Fibroblast of lung (primary cell): ENCODE results near the gene CD86. TPM values are rescaled to one million over a fixed set of nuclear protein-coding genes. Genes with fewer than 3 reads are reported as not detected.

Experiments used
- DNase-seq, 2 donors: peaks; one replicate each; pipeline versions ENCODE4 v3.0.0 to v3.0.0-alpha.2; 2010; ENCODE audit warnings: low read depth in 2 of 2
- H2AFZ ChIP-seq: 2 replicates; pipeline ENCODE4 v1.5.1; 2012; ENCODE audit warnings: low read length, control low read depth, inconsistent platforms
- H3K27ac ChIP-seq: 2 replicates; pipeline ENCODE4 v1.5.1; 2011; ENCODE audit warnings: low read length, control low read depth; ENCODE audit not compliant: insufficient read depth
- H3K27me3 ChIP-seq: 2 replicates; pipeline ENCODE4 v1.5.1; 2011; ENCODE audit warnings: mild to moderate bottlenecking, low read length; ENCODE audit not compliant: control insufficient read depth, insufficient read depth
- H3K36me3 ChIP-seq: 2 replicates; pipeline ENCODE4 v1.5.1; 2011; ENCODE audit warnings: low read length; ENCODE audit not compliant: control insufficient read depth, insufficient read depth
- H3K4me1 ChIP-seq: 2 replicates; pipeline ENCODE4 v1.5.1; 2011; ENCODE audit warnings: low read length; ENCODE audit not compliant: control insufficient read depth, insufficient read depth; ENCODE audit errors: extremely low read depth
- H3K4me2 ChIP-seq: 2 replicates; pipeline ENCODE4 v1.5.1; 2011; ENCODE audit warnings: low read length, control low read depth; ENCODE audit not compliant: insufficient read depth; ENCODE audit errors: extremely low read depth
- H3K4me3 ChIP-seq, 4 experiments: fragments of 200-600 bp in 1 of 4; sonication (generic) in 1 of 4; replicated peaks in 1 of 4; 2 replicates each; pipeline ENCODE4 v1.5.1; 2011 to 2016; ENCODE audit warnings: low read length in 4 of 4, low read depth in 3 of 4, mild to moderate bottlenecking in 3 of 4, control low read depth in 2 of 4, inconsistent platforms in 1 of 4, mixed read lengths in 1 of 4; ENCODE audit not compliant: insufficient read depth in 1 of 4; ENCODE audit errors: control extremely low read depth in 1 of 4
- H3K79me2 ChIP-seq: 2 replicates; pipeline ENCODE4 v1.5.1; 2012; ENCODE audit warnings: mild to moderate bottlenecking, low read length, inconsistent platforms; ENCODE audit not compliant: control insufficient read depth, insufficient read depth
- H3K9ac ChIP-seq: 2 replicates; pipeline ENCODE4 v1.5.1; 2011; ENCODE audit warnings: mild to moderate bottlenecking, low read length, control low read depth; ENCODE audit not compliant: insufficient read depth
- H3K9me3 ChIP-seq: 2 replicates; pipeline ENCODE4 v1.5.1; 2012; ENCODE audit warnings: low read depth, low read length; ENCODE audit not compliant: control insufficient read depth, insufficient read depth
- H4K20me1 ChIP-seq: 2 replicates; pipeline ENCODE4 v1.5.1; 2011; ENCODE audit warnings: low read length; ENCODE audit not compliant: control insufficient read depth, insufficient read depth; ENCODE audit errors: extremely low read depth
- EZH2 ChIP-seq: IDR thresholded peaks from 2 replicates; pipeline ENCODE4 v1.5.1; 2012; ENCODE audit warnings: low read length, control low read depth, mild to moderate bottlenecking; ENCODE audit errors: missing control alignments
- polyA plus RNA-seq, 2 donors: library from polyadenylated mRNA; depleted of rRNA in 1 of 2; stranded (reverse) in 1 of 2; unstranded in 1 of 2; fragments of >200 nt; gene quantifications; 2 replicates each; pipeline ENCODE4 v1.2.1, GENCODE V29; 2011 to 2012; ENCODE audit warnings: missing spikeins in 1 of 2
- total RNA-seq: library from RNA; depleted of rRNA; stranded (reverse); fragments of >200 nt; gene quantifications from 2 replicates; pipeline ENCODE4 v1.2.1, GENCODE V29; 2014
- TF ChIP-seq, protein P1 (sequence below), 2 donors: IDR thresholded peaks in 1 of 2; conservative IDR thresholded peaks in 1 of 2; 1 replicate in 1 of 2; 2 replicates in 1 of 2; pipeline ENCODE4 v1.5.1; 2011 to 2012; ENCODE audit warnings: low read length in 2 of 2, control low read depth in 1 of 2, inconsistent platforms in 1 of 2, low read depth in 1 of 2, mild to moderate bottlenecking in 1 of 2

Gene CD86
- total and polyA plus RNA-seq, 2 donors (not counting 1 experiment from before 2014, with no cell fraction given), result not detected

DNA sequence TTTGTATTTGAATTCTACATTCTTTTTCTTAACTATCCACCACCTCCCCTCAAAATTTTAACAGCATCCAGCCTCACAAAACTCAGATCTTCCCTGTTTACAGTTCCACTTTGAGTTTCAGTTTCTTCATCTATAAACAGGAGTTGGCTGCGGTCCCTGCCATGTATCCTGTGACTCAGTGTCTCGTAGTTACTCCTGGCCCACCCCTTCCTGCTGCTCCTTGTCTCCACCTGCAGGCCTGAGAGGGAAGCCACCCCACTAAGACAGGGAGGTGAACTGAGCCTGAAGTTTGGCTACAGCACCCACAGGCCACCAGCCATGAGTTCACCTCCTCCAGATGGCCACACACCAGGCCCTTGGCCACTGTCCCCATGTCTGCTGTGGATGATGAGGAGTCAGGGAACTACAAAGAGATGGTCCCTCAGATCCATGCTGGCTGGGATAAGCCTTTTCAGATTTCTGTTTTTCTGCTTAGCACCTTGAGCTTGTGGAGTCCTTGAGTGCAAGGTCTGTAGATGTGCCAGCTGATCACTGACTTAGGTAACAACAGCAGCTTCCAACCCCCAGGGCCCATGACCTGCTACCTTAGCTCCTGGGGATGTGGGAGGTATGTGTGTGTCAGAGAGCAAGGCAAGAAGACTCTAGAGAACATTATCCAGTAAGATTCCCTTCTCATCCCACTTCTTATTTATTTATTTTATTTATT, 37.5 kb downstream of the CD86 start:
- no peaks in the 10 kb centered on the region for H3K4me1 ChIP-seq
- peak in 1 of 2 donors; percentile 23 for DNase-seq
- H3K27me3 ChIP-seq, result peaks cover 2% of the 10 kb centered on the region
- no peaks in the 10 kb centered on the region for H3K36me3 ChIP-seq
- no peaks in the 10 kb centered on the region for H3K79me2 ChIP-seq
- no peak overlapping the region for H3K9ac ChIP-seq
- H3K4me2 ChIP-seq, result no peak overlapping the region
- H4K20me1 ChIP-seq, result no peaks in the 10 kb centered on the region
- no peak overlapping the region for H3K27ac ChIP-seq
- no peak overlapping the region for H3K4me3 ChIP-seq
- TF ChIP-seq, protein P1, sequence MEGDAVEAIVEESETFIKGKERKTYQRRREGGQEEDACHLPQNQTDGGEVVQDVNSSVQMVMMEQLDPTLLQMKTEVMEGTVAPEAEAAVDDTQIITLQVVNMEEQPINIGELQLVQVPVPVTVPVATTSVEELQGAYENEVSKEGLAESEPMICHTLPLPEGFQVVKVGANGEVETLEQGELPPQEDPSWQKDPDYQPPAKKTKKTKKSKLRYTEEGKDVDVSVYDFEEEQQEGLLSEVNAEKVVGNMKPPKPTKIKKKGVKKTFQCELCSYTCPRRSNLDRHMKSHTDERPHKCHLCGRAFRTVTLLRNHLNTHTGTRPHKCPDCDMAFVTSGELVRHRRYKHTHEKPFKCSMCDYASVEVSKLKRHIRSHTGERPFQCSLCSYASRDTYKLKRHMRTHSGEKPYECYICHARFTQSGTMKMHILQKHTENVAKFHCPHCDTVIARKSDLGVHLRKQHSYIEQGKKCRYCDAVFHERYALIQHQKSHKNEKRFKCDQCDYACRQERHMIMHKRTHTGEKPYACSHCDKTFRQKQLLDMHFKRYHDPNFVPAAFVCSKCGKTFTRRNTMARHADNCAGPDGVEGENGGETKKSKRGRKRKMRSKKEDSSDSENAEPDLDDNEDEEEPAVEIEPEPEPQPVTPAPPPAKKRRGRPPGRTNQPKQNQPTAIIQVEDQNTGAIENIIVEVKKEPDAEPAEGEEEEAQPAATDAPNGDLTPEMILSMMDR (conservative IDR thresholded peaks at IDR 0.05 in 1 of 2, IDR thresholded peaks at IDR 0.05 in 1 of 2; ENCODE audit: low read depth in 1 of 2, low read length in 2 of 2), result peak; percentile 29 to 35
- TF ChIP-seq EZH2, result no peak
- H2AFZ ChIP-seq, result no peak overlapping the region
- H3K9me3 ChIP-seq, result no peaks in the 10 kb centered on the region

DNA sequence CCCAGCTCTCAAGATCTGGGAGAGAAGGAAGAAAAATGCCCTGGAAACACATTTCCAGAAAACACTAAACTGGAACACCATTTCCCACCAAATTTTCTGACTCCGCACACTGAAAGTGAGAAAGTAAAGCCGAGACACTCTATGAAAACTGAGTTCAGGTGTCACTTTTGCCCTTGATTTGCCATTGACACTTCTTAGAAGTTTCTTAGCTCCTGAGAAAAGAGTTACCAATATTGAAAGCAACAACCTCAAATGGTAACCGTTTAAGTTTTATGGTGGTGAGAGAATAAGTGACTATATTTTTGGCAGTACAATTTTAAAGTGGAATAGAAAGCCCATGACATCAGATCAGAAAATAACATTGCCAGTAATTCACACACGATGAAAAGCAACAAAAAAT, 39.0 kb downstream of the CD86 start:
- Histone ChIP-seq H2AFZ (no peak overlapping the region), H3K27ac (no peak overlapping the region), H3K27me3 (no peaks in the 10 kb centered on the region), H3K9me3 (no peaks in the 10 kb centered on the region), H3K79me2 (no peaks in the 10 kb centered on the region), H3K4me2 (no peak overlapping the region), H3K36me3 (no peaks in the 10 kb centered on the region), H4K20me1 (no peaks in the 10 kb centered on the region), H3K4me3 (no peak overlapping the region), H3K4me1 (no peaks in the 10 kb centered on the region), H3K9ac (no peak overlapping the region)
- DNase-seq, result no peak
- TF ChIP-seq, protein P1 (conservative IDR thresholded peaks at IDR 0.05 in 1 of 2, IDR thresholded peaks at IDR 0.05 in 1 of 2; ENCODE audit: low read depth in 1 of 2, low read length in 2 of 2), result no peak
- TF ChIP-seq EZH2, result no peak

DNA sequence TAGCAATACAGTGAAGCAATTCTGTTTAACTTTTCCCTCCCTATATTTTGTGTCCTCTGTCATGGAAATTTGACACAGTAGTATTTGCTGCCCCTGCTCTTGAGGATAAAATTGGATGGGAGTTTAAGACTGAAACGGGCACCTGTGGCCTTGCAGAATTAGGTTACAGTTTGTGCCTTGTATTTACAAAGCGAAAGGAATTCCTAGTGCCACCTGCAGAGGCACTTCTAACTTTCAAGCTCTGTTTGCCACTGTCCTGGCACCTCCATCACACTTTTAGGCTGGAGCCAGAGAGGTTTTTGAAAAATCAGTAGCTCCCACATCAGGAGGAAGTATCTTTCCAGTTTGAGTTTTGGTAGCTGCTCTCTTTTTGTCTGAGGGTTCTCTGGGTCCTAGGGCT, 39.5 kb downstream of the CD86 start:
- Histone ChIP-seq H3K27me3 (no peaks in the 10 kb centered on the region), H3K9me3 (no peaks in the 10 kb centered on the region), H4K20me1 (no peaks in the 10 kb centered on the region), H3K27ac (no peak overlapping the region), H3K4me3 (no peak overlapping the region), H2AFZ (no peak overlapping the region), H3K4me2 (no peak overlapping the region), H3K36me3 (no peaks in the 10 kb centered on the region), H3K79me2 (no peaks in the 10 kb centered on the region), H3K9ac (no peak overlapping the region), H3K4me1 (no peaks in the 10 kb centered on the region)
- TF ChIP-seq, protein P1 (conservative IDR thresholded peaks at IDR 0.05 in 1 of 2, IDR thresholded peaks at IDR 0.05 in 1 of 2; ENCODE audit: low read depth in 1 of 2, low read length in 2 of 2), result no peak
- TF ChIP-seq EZH2, result no peak
- DNase-seq, result no peak
